K562 (cell line): Measurements from ENCODE around the gene MEF2B. TPM values are rescaled to one million over a fixed set of nuclear protein-coding genes. Genes with fewer than 3 reads are reported as not detected.

ENCODE experiments used
- ATAC-seq: fragments of 200-7000 bp; cut with Tn5 transposase; 3 replicates; pipeline ENCODE4 v1.9.1; 2020; ENCODE audit warnings: moderate library complexity
- BruUV-seq: library from RNA; stranded (reverse); fragments of 400-500 nt; replicated peaks from 2 replicates; lab custom pipeline; 2021; lab: Mats Ljungman, UMichigan
- CTCF ChIA-PET: fragments of 300-600 bp; formaldehyde crosslinking; extraction: SDS; loops from one replicate; lab custom pipeline; 2021; ENCODE audit warnings: low intra/inter-chr PET ratio; lab: Yijun Ruan, JAX
- POLR2A ChIA-PET: fragments of 300-600, 350-650 bp; sonication (Branson Sonifier 250); formaldehyde crosslinking; extraction: SDS; loops from one replicate; lab custom pipeline; 2021; ENCODE audit warnings: antibody characterized with exemption, inconsistent platforms; lab: Yijun Ruan, JAX
- DNase-seq, 4 experiments: peaks; one replicate each; pipeline versions ENCODE4 v3.0.0 to v3.0.0-alpha.2; 2011 to 2018; ENCODE audit warnings: low spot score in 3 of 4, mixed read lengths in 3 of 4; ENCODE audit errors: extremely low read depth in 1 of 4
- FAIRE-seq: peaks from 2 replicates; lab custom pipeline; 2011; peaks lifted over from hg19 to GRCh38; lab: Jason Lieb, UNC
- H2AFZ ChIP-seq: 2 replicates; pipeline ENCODE4 v1.6.0; 2011; ENCODE audit warnings: low read depth, low read length, control low read depth, inconsistent platforms
- H3K27ac ChIP-seq: fragments of 200-600 bp; 3 replicates; pipeline ENCODE4 v1.8.0; 2011; ENCODE audit warnings: low read depth, mild to moderate bottlenecking, control low read depth, inconsistent platforms, low read length, moderate library complexity, mixed read lengths; ENCODE audit errors: extremely low read depth
- H3K27me3 ChIP-seq, 2 experiments: fragments of 300-600 bp in 1 of 2; 2 replicates in 1 of 2; 3 replicates in 1 of 2; pipeline versions ENCODE4 v1.6.0 to v1.8.0; 2011; ENCODE audit warnings: inconsistent platforms in 2 of 2, low read length in 2 of 2, mild to moderate bottlenecking in 1 of 2, mixed read lengths in 1 of 2, moderate library complexity in 1 of 2; ENCODE audit not compliant: control insufficient read depth in 2 of 2, insufficient read depth in 2 of 2
- H3K36me3 ChIP-seq: fragments of 300-600 bp; 3 replicates; pipeline ENCODE4 v1.8.0; 2011; ENCODE audit warnings: mild to moderate bottlenecking, low read length, inconsistent platforms; ENCODE audit not compliant: control insufficient read depth, insufficient read depth
- H3K4me1 ChIP-seq, 2 experiments: fragments of 200-600 bp in 1 of 2; replicated peaks in 1 of 2; 2 replicates in 1 of 2; 3 replicates in 1 of 2; pipeline versions ENCODE4 v1.5.1 to v1.8.0; 2011; ENCODE audit warnings: inconsistent platforms in 2 of 2, low read length in 2 of 2, mild to moderate bottlenecking in 1 of 2, mixed read lengths in 1 of 2, moderate library complexity in 1 of 2; ENCODE audit not compliant: control insufficient read depth in 2 of 2, insufficient read depth in 2 of 2
- H3K4me2 ChIP-seq: 2 replicates; pipeline ENCODE4 v1.6.1; 2011; ENCODE audit warnings: low read length, control low read depth, inconsistent platforms, mixed read lengths; ENCODE audit not compliant: insufficient read depth
- H3K4me3 ChIP-seq: fragments of 200-600 bp; sonication (generic), shearing (Covaris generic); 2 replicates; pipeline ENCODE4 v1.5.1; 2016; ENCODE audit warnings: control low read depth, inconsistent platforms
- H3K79me2 ChIP-seq: fragments of 200-600 bp; 3 replicates; pipeline ENCODE4 v1.8.0; 2011; ENCODE audit warnings: low read length, inconsistent platforms; ENCODE audit not compliant: control insufficient read depth, insufficient read depth
- H3K9ac ChIP-seq, 2 experiments: 2 replicates each; pipeline versions ENCODE4 v1.6.0 to v1.6.1; 2011; ENCODE audit warnings: low read depth in 2 of 2, low read length in 2 of 2, control low read depth in 1 of 2, inconsistent platforms in 1 of 2, mild to moderate bottlenecking in 1 of 2, mixed read lengths in 1 of 2; ENCODE audit not compliant: insufficient read depth in 1 of 2
- H3K9me1 ChIP-seq: one replicate; pipeline ENCODE4 v1.6.0; 2011; ENCODE audit warnings: inconsistent platforms, mild to moderate bottlenecking, low read length, moderate library complexity; ENCODE audit not compliant: control insufficient read depth, insufficient read depth
- H3K9me3 ChIP-seq: replicated peaks from 2 replicates; pipeline ENCODE4 v1.5.1; 2011; ENCODE audit warnings: low read depth, low read length, inconsistent platforms; ENCODE audit not compliant: control insufficient read depth, insufficient read depth
- H4K20me1 ChIP-seq: replicated peaks from 2 replicates; pipeline ENCODE4 v1.6.1; 2011; ENCODE audit warnings: low read length, inconsistent platforms, mixed read lengths; ENCODE audit not compliant: control insufficient read depth, insufficient read depth
- BACH1 ChIP-seq: fragments of 200-800 bp; sonication (Bioruptor generic); IDR thresholded peaks from 2 replicates; pipeline ENCODE4 v1.6.1; 2016; ENCODE audit warnings: missing genetic modification characterization, missing compliant biosample characterization
- COPS2 ChIP-seq: fragments of 450-650 bp; conservative IDR thresholded peaks from 2 replicates; pipeline ENCODE4 v1.6.1; 2016; ENCODE audit warnings: mild to moderate bottlenecking, moderate library complexity
- DNMT1 ChIP-seq: fragments of 450-650 bp; IDR thresholded peaks from 2 replicates; pipeline ENCODE4 v1.6.1; 2016; ENCODE audit warnings: antibody characterized with exemption, mild to moderate bottlenecking
- KAT2B ChIP-seq: IDR thresholded peaks from one replicate; pipeline ENCODE4 v1.6.1; 2012; ENCODE audit warnings: low read depth, mild to moderate bottlenecking, control low read depth, inconsistent platforms, low read length, moderate library complexity
- MEIS2 ChIP-seq: fragments of 450-650 bp; IDR thresholded peaks from 2 replicates; pipeline ENCODE4 v1.6.1; 2014; ENCODE audit warnings: mild to moderate bottlenecking; ENCODE audit not compliant: partially characterized antibody
- MYC ChIP-seq, 2 experiments: fragments of 250-450 bp in 1 of 2; sonication (Bioruptor Pico) in 1 of 2; IDR thresholded peaks; 2 replicates each; pipeline versions ENCODE4 v1.5.1 to v1.6.1; 2012 to 2021; ENCODE audit warnings: low read depth in 2 of 2, borderline replicate concordance in 1 of 2, improper control_type of control experiment in 1 of 2, low read length in 1 of 2, mild to moderate bottlenecking in 1 of 2, moderate library complexity in 1 of 2
- PRPF4 ChIP-seq: fragments of 200-400 bp; formaldehyde crosslinking; IDR thresholded peaks from one replicate; pipeline ENCODE4 v1.6.1; 2017; ENCODE audit warnings: low read length, low read depth, mild to moderate bottlenecking; ENCODE audit not compliant: insufficient read depth, poor library complexity, severe bottlenecking
- RHOXF2B ChIP-seq: fragments of 250-450 bp; sonication (Bioruptor Pico); conservative IDR thresholded peaks from 2 replicates; pipeline ENCODE4 v1.5.1; 2021
- TBP ChIP-seq: optimal IDR thresholded peaks from 2 replicates; pipeline ENCODE3; 2011; ENCODE audit warnings: low read depth, low read length, improper control_type of control experiment
- TSC22D4 ChIP-seq: fragments of 450-650 bp; IDR thresholded peaks from 2 replicates; pipeline ENCODE4 v1.6.1; 2016; ENCODE audit warnings: missing genetic modification characterization, missing biosample characterization, control low read depth
- ZNF589 ChIP-seq: fragments of 200-800 bp; sonication (Bioruptor generic); IDR thresholded peaks from 2 replicates; pipeline ENCODE4 v1.6.1; 2016; ENCODE audit warnings: low read depth, missing genetic modification characterization, missing compliant biosample characterization
- WGBS: fragments of 100-300 bp; shearing (Covaris generic); methylation state at CpG from one replicate; pipeline ENCODE4 v1.1.6; 2016; ENCODE audit warnings: low coverage, mixed read lengths; ENCODE audit not compliant: insufficient coverage; ENCODE audit errors: missing lambda C conversion rate; 5-methylcytosine and 5-hydroxymethylcytosine counted together
- in situ Hi-C: fragments of 300-500 bp; cut with MboI; formaldehyde crosslinking; loops from 4 replicates; pipeline ENCODE4 v1.15.0; 2018; ENCODE audit warnings: inconsistent platforms, mixed read lengths
- intact Hi-C: fragments of 100-400 bp; cut with micrococcal nuclease; formaldehyde crosslinking; loops from 2 replicates; pipeline ENCODE4 v1.14.2; 2022
- polyA plus RNA-seq, 8 experiments: library from polyadenylated mRNA; depleted of rRNA in 4 of 8; stranded (reverse) in 5 of 8; unstranded in 3 of 8; fragments of >200 nt; fragmentation: Nextera tagmentation in 2 of 8; fragmentation: Illumina TruSeq in 1 of 8; extraction: Ambion mirVana in 2 of 8; extraction: Trizol in 1 of 8; gene quantifications; 2 replicates each; pipeline versions ENCODE4 v1.2.1 to v1.2.3, GENCODE V29; 2011 to 2014; ENCODE audit warnings: inconsistent platforms in 1 of 8, missing spikeins in 1 of 8
- total RNA-seq, 7 experiments: library from RNA; depleted of rRNA in 6 of 7; stranded (reverse); fragments of >200 nt in 6 of 7; fragmentation: Illumina TruSeq in 2 of 7; extraction: Trizol in 2 of 7; gene quantifications; 2 replicates each; pipeline versions ENCODE4 v1.2.1 to v1.2.3, GENCODE V29; 2011 to 2021; ENCODE audit warnings: low replicate concordance in 1 of 7
- TF ChIP-seq, protein P1 (sequence below): sonication (generic); formaldehyde crosslinking; IDR thresholded peaks from 2 replicates; pipeline ENCODE4 v1.8.0; 2022; ENCODE audit warnings: missing genetic modification reagents, mild to moderate bottlenecking, borderline replicate concordance
- TF ChIP-seq, protein P2 (sequence below), 2 experiments: IDR thresholded peaks; 2 replicates each; pipeline ENCODE4 v1.6.1; 2011; ENCODE audit warnings: borderline replicate concordance in 1 of 2, control low read depth in 1 of 2, low read depth in 1 of 2, low read length in 1 of 2, mild to moderate bottlenecking in 1 of 2, mixed read lengths in 1 of 2, moderate library complexity in 1 of 2; ENCODE audit not compliant: insufficient read depth in 1 of 2, insufficient read length in 1 of 2, poor library complexity in 1 of 2, severe bottlenecking in 1 of 2; ENCODE audit errors: extremely low read depth in 1 of 2
- TF ChIP-seq, protein P3 (sequence below): sonication (generic); formaldehyde crosslinking; IDR thresholded peaks from 2 replicates; pipeline ENCODE4 v1.8.0; 2022; ENCODE audit warnings: mild to moderate bottlenecking, missing genetic modification reagents

Gene MEF2B
- total and polyA plus RNA-seq, 9 of the 15 experiments (the other 6 are each of a cell fraction or from before 2014, with no cell fraction given), result 0.14 to 1.9 (median 0.71) TPM; not detected in 3

DNA sequence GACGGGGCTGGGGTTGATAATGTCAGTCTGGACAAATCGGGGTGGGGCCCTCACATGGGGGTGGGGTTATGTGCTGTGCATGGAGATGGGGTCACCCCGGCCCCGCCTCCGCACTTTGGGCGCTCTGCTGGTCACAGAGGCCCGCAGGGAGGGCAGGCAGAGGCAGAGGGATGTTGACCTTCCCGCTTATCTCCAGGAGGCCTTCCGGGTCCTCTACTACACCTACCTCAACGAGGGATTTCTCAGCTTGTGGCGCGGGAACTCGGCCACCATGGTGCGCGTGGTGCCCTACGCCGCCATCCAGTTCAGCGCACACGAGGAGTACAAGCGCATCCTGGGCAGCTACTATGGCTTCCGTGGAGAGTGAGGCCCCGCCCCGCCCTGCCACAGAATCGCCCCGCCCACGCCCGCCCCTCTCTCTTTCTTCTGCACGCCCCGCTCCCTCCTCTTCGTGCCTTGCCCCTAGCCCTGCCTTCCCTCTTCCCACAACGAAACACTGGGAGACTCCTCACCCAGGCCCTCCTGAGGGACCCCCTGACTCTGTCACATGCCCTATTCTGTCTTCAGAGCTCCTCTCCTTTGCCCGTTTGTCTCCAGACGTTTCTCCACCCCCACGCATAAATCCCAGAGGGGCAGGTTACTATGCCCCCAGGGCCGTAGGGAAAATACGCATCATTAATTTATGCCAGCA is 64.6 kb downstream of the MEF2B start:
- intact Hi-C loops (loop anchor here (2.0 kb wide), 1 partner anchor 73 kb away; the partner anchor contains the start of genes ARMC6 and SUGP2), in situ Hi-C loops (no loop called here)
- Histone ChIP-seq H3K36me3 (peaks cover 35% of the 10 kb centered on the region; the same call in 2 of the 3 replicates), H3K4me3 (peak overlapping the region; percentile 41), H3K27me3 (no peaks in the 10 kb centered on the region), H3K27ac (peak overlapping the region; percentile 75), H3K9ac (peak overlapping the region; percentile 61 to 80), H4K20me1 (no peaks in the 10 kb centered on the region), H3K4me1 (peaks cover 14 to 45% of the 10 kb centered on the region in 2 experiments), H3K79me2 (no peaks in the 10 kb centered on the region), H3K9me1 (no peaks in the 10 kb centered on the region), H3K4me2 (peak overlapping the region; percentile 83), H2AFZ (peak overlapping the region; percentile 91), H3K9me3 (no peaks in the 10 kb centered on the region)
- peak; percentile 92 for FAIRE-seq
- ChIA-PET POLR2A (interaction anchor here (0.6 kb wide), 1 partner anchor 18 kb away, joined by 3 read pairs; no protein-coding TSS in a partner anchor), CTCF (no interaction called here)
- peak; percentile 92 to 95 (median 93) for DNase-seq
- BruUV-seq, result no TSS peak
- peak; percentile 96 for ATAC-seq
- WGBS, result 11% methylated on average over 24 of the region's 36 CpGs
- TF ChIP-seq, protein P1, sequence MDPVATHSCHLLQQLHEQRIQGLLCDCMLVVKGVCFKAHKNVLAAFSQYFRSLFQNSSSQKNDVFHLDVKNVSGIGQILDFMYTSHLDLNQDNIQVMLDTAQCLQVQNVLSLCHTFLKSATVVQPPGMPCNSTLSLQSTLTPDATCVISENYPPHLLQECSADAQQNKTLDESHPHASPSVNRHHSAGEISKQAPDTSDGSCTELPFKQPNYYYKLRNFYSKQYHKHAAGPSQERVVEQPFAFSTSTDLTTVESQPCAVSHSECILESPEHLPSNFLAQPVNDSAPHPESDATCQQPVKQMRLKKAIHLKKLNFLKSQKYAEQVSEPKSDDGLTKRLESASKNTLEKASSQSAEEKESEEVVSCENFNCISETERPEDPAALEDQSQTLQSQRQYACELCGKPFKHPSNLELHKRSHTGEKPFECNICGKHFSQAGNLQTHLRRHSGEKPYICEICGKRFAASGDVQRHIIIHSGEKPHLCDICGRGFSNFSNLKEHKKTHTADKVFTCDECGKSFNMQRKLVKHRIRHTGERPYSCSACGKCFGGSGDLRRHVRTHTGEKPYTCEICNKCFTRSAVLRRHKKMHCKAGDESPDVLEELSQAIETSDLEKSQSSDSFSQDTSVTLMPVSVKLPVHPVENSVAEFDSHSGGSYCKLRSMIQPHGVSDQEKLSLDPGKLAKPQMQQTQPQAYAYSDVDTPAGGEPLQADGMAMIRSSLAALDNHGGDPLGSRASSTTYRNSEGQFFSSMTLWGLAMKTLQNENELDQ (CRISPR knock-in tag), result no peak
- TF ChIP-seq PRPF4 (no peak), MEIS2 (peak; percentile 1), RHOXF2B (CRISPR knock-in tag) (no peak), COPS2 (no peak), TBP (no peak), BACH1 (no peak), MYC (IDR thresholded peaks at IDR 0.05; ENCODE audit: low read depth, low read length) (peak; percentile 90), MYC (CRISPR knock-in tag; IDR thresholded peaks at IDR 0.05; ENCODE audit: borderline replicate concordance, low read depth) (no peak), DNMT1 (no peak), ZNF589 (CRISPR knock-in tag) (no peak), TSC22D4 (tag) (no peak), KAT2B (no peak)
- TF ChIP-seq, protein P2, sequence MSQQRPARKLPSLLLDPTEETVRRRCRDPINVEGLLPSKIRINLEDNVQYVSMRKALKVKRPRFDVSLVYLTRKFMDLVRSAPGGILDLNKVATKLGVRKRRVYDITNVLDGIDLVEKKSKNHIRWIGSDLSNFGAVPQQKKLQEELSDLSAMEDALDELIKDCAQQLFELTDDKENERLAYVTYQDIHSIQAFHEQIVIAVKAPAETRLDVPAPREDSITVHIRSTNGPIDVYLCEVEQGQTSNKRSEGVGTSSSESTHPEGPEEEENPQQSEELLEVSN (IDR thresholded peaks at IDR 0.05; ENCODE audit: borderline replicate concordance in 1 of 2, extremely low read depth in 1 of 2, insufficient read depth in 1 of 2, insufficient read length in 1 of 2, low read depth in 1 of 2, low read length in 1 of 2, poor library complexity in 1 of 2, severe bottlenecking in 1 of 2), result peak; percentile 90 to 94
- TF ChIP-seq, protein P3, sequence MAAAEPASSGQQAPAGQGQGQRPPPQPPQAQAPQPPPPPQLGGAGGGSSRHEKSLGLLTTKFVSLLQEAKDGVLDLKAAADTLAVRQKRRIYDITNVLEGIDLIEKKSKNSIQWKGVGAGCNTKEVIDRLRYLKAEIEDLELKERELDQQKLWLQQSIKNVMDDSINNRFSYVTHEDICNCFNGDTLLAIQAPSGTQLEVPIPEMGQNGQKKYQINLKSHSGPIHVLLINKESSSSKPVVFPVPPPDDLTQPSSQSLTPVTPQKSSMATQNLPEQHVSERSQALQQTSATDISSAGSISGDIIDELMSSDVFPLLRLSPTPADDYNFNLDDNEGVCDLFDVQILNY (CRISPR knock-in tag), result no peak
